ENCODE measurements around the gene MYO10. TPM values are rescaled to one million over a fixed set of nuclear protein-coding genes. Genes with fewer than 3 reads are reported as not detected.

Gene MYO10
- total RNA-seq, 1 experiment from 2014 or later, result 202 TPM

GRCh38 chr5:16615741-16616535 is 320.1 kb downstream of the MYO10 start:
- intact Hi-C loops (cut with micrococcal nuclease; ENCODE audit: unreplicated experiment), result no loop called here
- no peaks in the 10 kb centered on the region for H3K36me3 ChIP-seq (ENCODE audit: insufficient read depth, low read length, poor library complexity, severe bottlenecking)
- peak overlapping the region; percentile 61 for H3K4me3 ChIP-seq (ENCODE audit: low read depth, low read length, poor library complexity, severe bottlenecking)
- ChIA-PET POLR2A (ENCODE audit: low non-redundant PET) (no interaction called here), CTCF (no interaction called here)
- H3K9me3 ChIP-seq (ENCODE audit: low read depth, low read length, poor library complexity, severe bottlenecking), result no peaks in the 10 kb centered on the region
- no peak overlapping the region for H3K27ac ChIP-seq (ENCODE audit: low read depth, low read length, poor library complexity, severe bottlenecking)
- peaks cover 10% of the 10 kb centered on the region for H3K4me1 ChIP-seq (ENCODE audit: insufficient read depth, low read length, poor library complexity, severe bottlenecking)
- no peaks in the 10 kb centered on the region for H3K27me3 ChIP-seq (replicated peaks; ENCODE audit: insufficient read depth, low read depth, low read length, poor library complexity)
- DNase-seq (ENCODE audit: low spot score), result no peak
- BruUV-seq (replicated peaks), result TSS peak; percentile 24
- no peak for TF ChIP-seq CTCF (conservative IDR thresholded peaks at IDR 0.05; ENCODE audit: low read depth, low read length)
- no peak for TF ChIP-seq EZH2 (IDR thresholded peaks at IDR 0.05; ENCODE audit: borderline replicate concordance, low read depth, low read length, poor library complexity, severe bottlenecking)

GRCh38 chr5:16612007-16612406 is 324.1 kb downstream of the MYO10 start:
- no peak for DNase-seq (ENCODE audit: low spot score)
- no TSS peak for BruUV-seq (replicated peaks)
- no peak overlapping the region for H3K4me3 ChIP-seq (ENCODE audit: low read depth, low read length, poor library complexity, severe bottlenecking)
- H3K27me3 ChIP-seq (replicated peaks; ENCODE audit: insufficient read depth, low read depth, low read length, poor library complexity), result no peaks in the 10 kb centered on the region
- no peak overlapping the region for H3K27ac ChIP-seq (ENCODE audit: low read depth, low read length, poor library complexity, severe bottlenecking)
- TF ChIP-seq EZH2 (IDR thresholded peaks at IDR 0.05; ENCODE audit: borderline replicate concordance, low read depth, low read length, poor library complexity, severe bottlenecking), result no peak
- TF ChIP-seq CTCF (conservative IDR thresholded peaks at IDR 0.05; ENCODE audit: low read depth, low read length), result no peak
- no peaks in the 10 kb centered on the region for H3K9me3 ChIP-seq (ENCODE audit: low read depth, low read length, poor library complexity, severe bottlenecking)
- H3K4me1 ChIP-seq (ENCODE audit: insufficient read depth, low read length, poor library complexity, severe bottlenecking), result peaks cover under 1% of the 10 kb centered on the region
- ChIA-PET POLR2A (ENCODE audit: low non-redundant PET) (no interaction called here), CTCF (no interaction called here)
- intact Hi-C loops (cut with micrococcal nuclease; ENCODE audit: unreplicated experiment), result no loop called here
- H3K36me3 ChIP-seq (ENCODE audit: insufficient read depth, low read length, poor library complexity, severe bottlenecking), result no peaks in the 10 kb centered on the region

Measured in A673 (cell line).